Measurements from ENCODE around the gene ACHE. TPM values are rescaled to one million over a fixed set of nuclear protein-coding genes. Genes with fewer than 3 reads are reported as not detected.
A peak's percentile ranks its signal among the peaks of the same experiment; 100 is the strongest.

ACHE gene
- total RNA-seq, 2 donors from 2014 or later, result 6.6 to 17.5 TPM

DNA sequence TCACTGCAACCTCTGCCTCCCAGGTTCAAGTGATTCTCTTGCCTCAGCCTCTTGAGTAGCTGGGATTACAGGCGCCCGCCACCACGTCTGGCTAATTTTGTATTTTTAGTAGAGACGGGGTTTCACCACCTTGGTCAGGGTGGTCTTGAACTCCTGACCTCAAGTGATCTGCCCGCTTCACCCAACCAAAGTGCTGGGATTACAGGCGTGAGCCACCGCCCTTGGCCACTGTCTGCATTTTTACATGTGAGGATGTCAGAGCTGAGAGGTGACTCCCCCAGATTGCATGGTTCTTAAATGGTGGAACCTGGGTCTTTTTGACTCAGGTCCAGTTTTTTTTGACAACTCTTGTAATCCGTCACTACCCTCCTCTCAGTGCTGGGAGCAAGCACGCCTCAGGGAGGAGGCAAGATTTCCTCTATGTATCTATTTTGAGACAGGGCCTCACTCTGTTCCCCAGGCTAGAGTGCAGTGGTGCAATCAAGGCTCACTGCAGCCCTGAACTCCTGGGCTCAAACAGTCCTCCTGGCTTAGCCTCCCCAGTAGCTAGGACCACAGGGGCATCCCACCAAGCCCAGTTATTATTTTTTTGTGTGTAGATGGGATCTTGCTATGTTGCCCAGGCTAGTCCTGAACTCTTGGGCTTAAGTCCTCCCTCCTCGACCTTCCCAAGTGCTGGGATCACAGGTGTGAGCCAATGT, 21.9 kb downstream of the ACHE start:
- TF ChIP-seq, protein P1, sequence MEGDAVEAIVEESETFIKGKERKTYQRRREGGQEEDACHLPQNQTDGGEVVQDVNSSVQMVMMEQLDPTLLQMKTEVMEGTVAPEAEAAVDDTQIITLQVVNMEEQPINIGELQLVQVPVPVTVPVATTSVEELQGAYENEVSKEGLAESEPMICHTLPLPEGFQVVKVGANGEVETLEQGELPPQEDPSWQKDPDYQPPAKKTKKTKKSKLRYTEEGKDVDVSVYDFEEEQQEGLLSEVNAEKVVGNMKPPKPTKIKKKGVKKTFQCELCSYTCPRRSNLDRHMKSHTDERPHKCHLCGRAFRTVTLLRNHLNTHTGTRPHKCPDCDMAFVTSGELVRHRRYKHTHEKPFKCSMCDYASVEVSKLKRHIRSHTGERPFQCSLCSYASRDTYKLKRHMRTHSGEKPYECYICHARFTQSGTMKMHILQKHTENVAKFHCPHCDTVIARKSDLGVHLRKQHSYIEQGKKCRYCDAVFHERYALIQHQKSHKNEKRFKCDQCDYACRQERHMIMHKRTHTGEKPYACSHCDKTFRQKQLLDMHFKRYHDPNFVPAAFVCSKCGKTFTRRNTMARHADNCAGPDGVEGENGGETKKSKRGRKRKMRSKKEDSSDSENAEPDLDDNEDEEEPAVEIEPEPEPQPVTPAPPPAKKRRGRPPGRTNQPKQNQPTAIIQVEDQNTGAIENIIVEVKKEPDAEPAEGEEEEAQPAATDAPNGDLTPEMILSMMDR (IDR thresholded peaks at IDR 0.05), result no peak
- TF ChIP-seq POLR2AphosphoS5 (IDR thresholded peaks at IDR 0.05) (no peak), POLR2A (IDR thresholded peaks at IDR 0.05) (no peak)
- no peaks in the 10 kb centered on the region for H3K9me3 ChIP-seq
- H3K4me3 ChIP-seq, result peak overlapping the region in 1 of 2 donors; percentile 79
- no peak for DNase-seq (ENCODE audit: low spot score)
- H3K27me3 ChIP-seq (replicated peaks; ENCODE audit: insufficient read depth), result no peaks in the 10 kb centered on the region
- H3K4me1 ChIP-seq (replicated peaks), result peaks cover 16% of the 10 kb centered on the region
- H3K36me3 ChIP-seq, result peaks cover 0 to 10% of the 10 kb centered on the region in 2 donors
- H3K27ac ChIP-seq, result peak overlapping the region in 1 of 2 donors; percentile 90
- 85% methylated on average over 10 of the region's 10 CpGs for WGBS
- intact Hi-C loops (cut with DNase I), result no loop called here

DNA sequence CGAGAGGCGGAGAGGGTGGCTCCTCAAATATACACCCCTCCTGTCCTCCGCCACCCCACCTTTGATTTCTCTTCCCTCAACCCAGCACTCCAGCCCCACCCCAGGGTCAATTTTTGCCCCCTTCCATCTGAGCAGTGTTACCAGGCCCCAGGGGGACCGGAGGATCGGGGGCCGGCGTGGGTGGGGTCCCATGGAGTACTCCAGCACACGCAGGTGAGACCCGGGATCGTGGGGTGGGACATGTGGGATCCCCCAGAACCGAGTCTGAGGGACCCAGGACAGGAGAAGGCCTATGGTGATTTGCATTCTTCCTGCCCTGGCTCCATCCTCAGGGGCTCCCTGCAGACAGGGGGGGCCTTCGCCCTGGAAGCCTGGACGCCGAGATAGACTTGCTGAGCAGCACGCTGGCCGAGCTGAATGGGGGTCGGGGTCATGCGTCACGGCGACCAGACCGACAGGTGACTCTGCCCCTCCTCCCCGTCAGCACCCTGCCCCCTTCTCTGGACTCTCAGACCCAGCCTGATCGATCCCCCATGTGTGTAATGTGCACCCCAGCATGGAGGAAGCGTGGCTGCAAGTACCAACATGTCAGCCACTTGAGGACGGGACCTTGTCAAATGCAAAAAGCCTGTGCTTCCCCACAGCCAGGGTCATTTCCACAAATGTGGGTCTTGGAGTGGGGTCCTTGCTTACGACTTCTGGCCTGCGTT, 27.8 kb downstream of the ACHE start:
- TF ChIP-seq, protein P1 (IDR thresholded peaks at IDR 0.05), result no peak
- TF ChIP-seq POLR2A (IDR thresholded peaks at IDR 0.05) (no peak), POLR2AphosphoS5 (IDR thresholded peaks at IDR 0.05) (no peak)
- Histone ChIP-seq H3K36me3 (peaks cover 0 to 5% of the 10 kb centered on the region in 2 donors), H3K27ac (peak overlapping the region; percentile 86 to 98), H3K9me3 (no peaks in the 10 kb centered on the region), H3K4me3 (peak overlapping the region; percentile 41 to 57), H3K4me1 (replicated peaks) (peaks cover 20% of the 10 kb centered on the region), H3K27me3 (replicated peaks; ENCODE audit: insufficient read depth) (no peaks in the 10 kb centered on the region)
- intact Hi-C loops (cut with DNase I), result no loop called here
- WGBS, result 6% methylated on average over 21 of the region's 27 CpGs
- DNase-seq (ENCODE audit: low spot score), result no peak

DNA sequence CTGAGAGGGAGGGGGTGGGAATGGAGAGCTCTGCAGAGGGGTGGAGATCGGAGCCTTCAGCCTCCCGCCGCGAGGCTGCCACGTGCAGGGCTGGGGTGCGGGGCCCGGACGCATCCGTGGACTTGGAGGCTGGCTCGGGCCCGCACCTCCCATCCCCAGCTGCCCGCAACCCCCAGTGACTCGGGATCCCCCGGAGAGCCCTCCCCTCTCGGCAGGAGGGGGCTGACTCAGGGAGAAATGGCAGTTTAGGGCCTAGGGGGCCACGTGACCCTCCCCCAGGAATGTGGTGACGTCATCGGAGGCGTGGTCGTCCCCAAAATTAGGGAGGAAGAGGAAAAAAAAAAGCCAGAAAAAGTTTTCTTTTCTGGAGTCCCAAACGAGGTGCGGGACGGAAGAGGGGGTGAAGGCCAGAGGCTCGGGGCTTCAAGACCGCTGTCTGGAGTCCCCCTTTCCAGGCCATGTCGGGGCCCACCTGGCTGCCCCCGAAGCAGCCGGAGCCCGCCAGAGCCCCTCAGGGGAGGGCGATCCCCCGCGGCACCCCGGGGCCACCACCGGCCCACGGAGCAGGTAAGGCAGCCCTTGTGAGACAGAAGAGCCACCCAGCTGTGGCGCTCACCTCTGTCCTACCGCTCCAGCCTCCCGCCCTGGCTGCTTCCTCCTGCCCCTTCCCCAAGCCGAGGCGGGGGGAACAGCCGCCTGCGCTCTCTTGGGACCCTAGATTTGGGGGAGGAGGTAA, 28.5 kb downstream of the ACHE start, which contains the start of gene TRIP6:
Gene TRIP6 (plus strand): TSS at position 348 of the 736 bp plus-strand sequence. CDS start 111 bp downstream, at position 459.
- intact Hi-C loops (cut with DNase I), result no loop called here
- peak within 1 kb of the TSS; percentile 41 to 57 for H3K4me3 ChIP-seq

DNA sequence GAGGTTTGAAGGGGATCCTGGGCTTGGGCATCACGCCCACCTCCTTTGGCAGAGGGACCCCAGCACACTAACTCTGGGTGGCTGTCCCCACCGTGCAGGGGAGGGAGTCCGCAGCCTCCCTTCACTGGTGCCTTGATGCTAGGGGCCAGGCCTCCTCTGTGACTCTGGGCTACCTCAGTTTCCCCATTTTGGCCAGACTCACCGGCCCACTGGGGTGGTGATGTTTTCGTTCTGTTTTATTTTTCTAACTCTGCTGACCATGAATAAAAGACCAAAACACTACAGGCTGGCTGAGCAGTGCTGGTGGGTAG, 29.0 kb downstream of the ACHE start:
- intact Hi-C loops (cut with DNase I), result no loop called here
- Histone ChIP-seq H3K27ac (peak overlapping the region; percentile 86 to 98), H3K9me3 (no peaks in the 10 kb centered on the region), H3K27me3 (replicated peaks; ENCODE audit: insufficient read depth) (no peaks in the 10 kb centered on the region), H3K4me3 (peak overlapping the region; percentile 41 to 57), H3K4me1 (replicated peaks) (peaks cover 20% of the 10 kb centered on the region), H3K36me3 (peaks cover 0 to 5% of the 10 kb centered on the region in 2 donors)
- DNase-seq (ENCODE audit: low spot score), result no peak
- WGBS, result 26% methylated on average over 4 of the region's 5 CpGs
- TF ChIP-seq, protein P1 (IDR thresholded peaks at IDR 0.05), result no peak
- TF ChIP-seq POLR2AphosphoS5 (IDR thresholded peaks at IDR 0.05) (no peak), POLR2A (IDR thresholded peaks at IDR 0.05) (no peak)

More for the DNA sequence above, 28.5 kb downstream of the ACHE start, which contains the start of gene TRIP6:
- Histone ChIP-seq H3K36me3 (peaks cover 0 to 5% of the 10 kb centered on the region in 2 donors), H3K9me3 (no peaks in the 10 kb centered on the region), H3K27me3 (replicated peaks; ENCODE audit: insufficient read depth) (no peaks in the 10 kb centered on the region), H3K27ac (peak within 1 kb of the TSS; percentile 86 to 98), H3K4me1 (replicated peaks) (peaks cover 20% of the 10 kb centered on the region)
- peak; percentile 81 for DNase-seq (ENCODE audit: low spot score)
- TF ChIP-seq, protein P1 (IDR thresholded peaks at IDR 0.05), result no peak
- TF ChIP-seq POLR2A (IDR thresholded peaks at IDR 0.05), result peak; percentile 64
- TF ChIP-seq POLR2AphosphoS5 (IDR thresholded peaks at IDR 0.05), result peak; percentile 86
- WGBS, result 2% methylated on average over 39 of the region's 42 CpGs
